Immature natural killer cell (primary cell): ENCODE results near the gene BBX. TPM values are rescaled to one million over a fixed set of nuclear protein-coding genes. Genes with fewer than 3 reads are reported as not detected.

Source experiments
- DNase-seq, 3 donors: peaks; one replicate each; pipeline ENCODE4 v3.0.0; 2022; ENCODE audit warnings: mixed read lengths in 1 of 3
- H3K27ac Mint-ChIP-seq, 6 donors: one replicate each; pipeline ENCODE4 v1.8.0; 2020; ENCODE audit warnings: mixed read lengths in 6 of 6, mild to moderate bottlenecking in 5 of 6, inconsistent platforms in 4 of 6, moderate library complexity in 3 of 6
- H3K27me3 Mint-ChIP-seq, 3 donors: one replicate each; pipeline ENCODE4 v1.8.0; 2020 to 2021; ENCODE audit warnings: low read depth in 3 of 3, mild to moderate bottlenecking in 3 of 3, mixed read lengths in 3 of 3, moderate library complexity in 3 of 3, inconsistent platforms in 1 of 3
- H3K36me3 Mint-ChIP-seq, 3 donors: one replicate each; pipeline ENCODE4 v1.8.0; 2020; ENCODE audit warnings: mixed read lengths in 3 of 3, inconsistent platforms in 2 of 3, mild to moderate bottlenecking in 2 of 3
- H3K4me1 Mint-ChIP-seq, 2 donors: one replicate each; pipeline ENCODE4 v1.8.0; 2020; ENCODE audit warnings: inconsistent platforms in 2 of 2, mild to moderate bottlenecking in 2 of 2, mixed read lengths in 2 of 2, moderate library complexity in 1 of 2
- H3K4me3 Mint-ChIP-seq, 5 donors: one replicate each; pipeline ENCODE4 v1.8.0; 2020; ENCODE audit warnings: mild to moderate bottlenecking in 5 of 5, mixed read lengths in 5 of 5, inconsistent platforms in 3 of 5, moderate library complexity in 3 of 5
- H3K9me3 Mint-ChIP-seq, 6 donors: one replicate each; pipeline ENCODE4 v1.8.0; 2020; ENCODE audit warnings: mild to moderate bottlenecking in 6 of 6, mixed read lengths in 6 of 6, inconsistent platforms in 4 of 6, moderate library complexity in 3 of 6
- polyA plus RNA-seq, 3 donors: library from polyadenylated mRNA; unstranded; fragments of 300-500 nt; fragmentation: Illumina TruSeq; gene quantifications; one replicate each; pipeline ENCODE4 v1.2.3, GENCODE V29; 2021

BBX gene
- polyA plus RNA-seq, 3 donors from 2014 or later = 54.5 to 104 (median 56.4) TPM

DNA sequence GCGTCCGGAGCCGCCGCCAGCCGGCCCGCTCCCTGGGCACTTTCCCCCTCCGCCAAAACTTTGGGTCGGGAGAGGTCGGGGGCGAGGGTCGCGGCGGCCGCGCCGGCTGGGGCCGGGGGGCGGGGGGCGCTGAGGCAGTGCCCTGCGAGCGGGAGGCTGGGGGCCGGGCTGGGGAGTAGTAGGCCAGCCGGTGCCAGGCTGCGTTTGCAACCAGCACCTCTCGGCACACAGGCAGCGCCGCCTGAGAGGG lies 452 bp downstream of the BBX start:
- H3K9me3 Mint-ChIP-seq = no peaks in the 10 kb centered on the region
- H3K4me3 Mint-ChIP-seq = peak overlapping the region; percentile 94 to 100 (median 96)
- no peaks in the 10 kb centered on the region for H3K36me3 Mint-ChIP-seq
- H3K4me1 Mint-ChIP-seq = peaks cover 22 to 30% of the 10 kb centered on the region in 2 donors
- peak overlapping the region in 5 of 6 donors; percentile 80 to 98 (median 93) for H3K27ac Mint-ChIP-seq
- DNase-seq = peak in 1 of 3 donors; percentile 61
- peaks cover 5 to 16% (median 10%) of the 10 kb centered on the region in 3 donors for H3K27me3 Mint-ChIP-seq

DNA sequence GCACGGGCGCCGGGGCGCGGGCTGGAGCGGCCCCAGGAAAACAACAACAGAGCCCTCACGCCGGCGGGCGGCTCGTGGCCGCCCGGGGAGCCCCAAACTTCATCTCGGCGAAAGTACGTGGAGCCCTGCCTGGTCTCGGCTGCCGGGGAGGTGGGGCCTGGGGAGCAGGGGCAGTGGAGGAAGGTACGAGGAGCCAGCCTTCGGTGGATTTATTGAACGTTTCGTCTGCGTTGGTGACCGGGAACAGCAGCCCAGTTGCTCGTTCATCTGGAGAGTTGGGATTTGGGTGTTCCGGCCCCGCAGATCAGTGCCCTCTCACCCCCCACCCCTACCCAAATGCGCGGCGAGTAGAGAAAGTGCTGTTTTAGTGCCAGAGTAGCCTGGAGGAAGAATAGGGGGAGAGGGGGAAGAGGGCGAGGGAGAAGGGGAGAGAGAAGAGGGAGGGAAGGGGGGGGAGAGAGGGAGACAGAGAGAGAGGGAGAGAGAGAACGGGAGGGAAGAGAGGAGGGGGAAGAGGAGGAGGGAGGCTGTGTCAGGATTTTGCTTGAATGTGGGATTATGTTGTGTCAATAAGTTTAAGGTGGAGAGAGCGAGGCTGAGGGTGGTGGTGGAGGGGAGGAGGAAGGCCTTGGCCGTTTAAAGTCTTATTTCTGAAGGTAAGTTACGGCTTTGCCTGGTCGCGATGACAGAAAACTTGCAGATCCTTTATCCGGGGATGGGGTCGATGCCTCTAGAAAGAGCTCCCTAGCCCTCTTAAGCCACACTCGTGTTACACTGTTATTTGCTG lies 970 bp downstream of the BBX start:
- Mint-ChIP-seq H3K27me3 (peaks cover 5 to 16% (median 10%) of the 10 kb centered on the region in 3 donors), H3K36me3 (peaks cover 0 to 3% (median 0%) of the 10 kb centered on the region in 3 donors), H3K27ac (peak overlapping the region; percentile 80 to 97 (median 94)), H3K9me3 (no peaks in the 10 kb centered on the region), H3K4me1 (peaks cover 22 to 30% of the 10 kb centered on the region in 2 donors), H3K4me3 (peak overlapping the region; percentile 94 to 100 (median 96))
- peak in 2 of 3 donors; percentile 31 to 38 for DNase-seq

DNA sequence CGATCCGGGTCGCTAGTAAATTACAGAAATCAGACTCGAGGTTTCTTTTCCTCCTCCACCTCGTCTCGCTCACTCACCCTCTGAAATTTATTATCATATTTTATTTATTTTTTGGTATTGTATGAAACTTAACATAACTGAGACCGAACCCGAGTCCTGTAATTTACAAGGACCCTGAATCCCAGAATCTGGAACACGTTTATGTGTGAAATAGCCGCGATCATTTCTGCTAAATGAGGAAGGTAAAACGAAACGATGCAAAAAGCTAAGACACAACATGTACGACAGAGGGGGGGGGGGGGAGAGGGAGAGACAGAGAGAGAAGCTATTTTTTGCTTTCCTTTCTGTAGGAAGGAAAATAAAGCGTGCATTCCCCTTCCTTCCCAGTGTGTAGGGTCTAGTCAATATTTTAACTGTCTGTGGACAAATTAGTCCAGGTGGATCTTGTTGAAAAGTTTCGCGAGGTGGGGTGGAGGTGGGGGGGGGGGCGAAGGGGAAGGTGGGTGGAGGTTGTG lies 1.6 kb downstream of the BBX start:
- DNase-seq = peak; percentile 39 to 40 (median 40)
- Mint-ChIP-seq H3K36me3 (peaks cover 0 to 3% (median 0%) of the 10 kb centered on the region in 3 donors), H3K4me3 (peak overlapping the region; percentile 94 to 100 (median 96)), H3K27ac (peak overlapping the region; percentile 80 to 97 (median 94)), H3K9me3 (no peaks in the 10 kb centered on the region), H3K27me3 (peaks cover 5 to 16% (median 10%) of the 10 kb centered on the region in 3 donors), H3K4me1 (peaks cover 22 to 34% of the 10 kb centered on the region in 2 donors)

DNA sequence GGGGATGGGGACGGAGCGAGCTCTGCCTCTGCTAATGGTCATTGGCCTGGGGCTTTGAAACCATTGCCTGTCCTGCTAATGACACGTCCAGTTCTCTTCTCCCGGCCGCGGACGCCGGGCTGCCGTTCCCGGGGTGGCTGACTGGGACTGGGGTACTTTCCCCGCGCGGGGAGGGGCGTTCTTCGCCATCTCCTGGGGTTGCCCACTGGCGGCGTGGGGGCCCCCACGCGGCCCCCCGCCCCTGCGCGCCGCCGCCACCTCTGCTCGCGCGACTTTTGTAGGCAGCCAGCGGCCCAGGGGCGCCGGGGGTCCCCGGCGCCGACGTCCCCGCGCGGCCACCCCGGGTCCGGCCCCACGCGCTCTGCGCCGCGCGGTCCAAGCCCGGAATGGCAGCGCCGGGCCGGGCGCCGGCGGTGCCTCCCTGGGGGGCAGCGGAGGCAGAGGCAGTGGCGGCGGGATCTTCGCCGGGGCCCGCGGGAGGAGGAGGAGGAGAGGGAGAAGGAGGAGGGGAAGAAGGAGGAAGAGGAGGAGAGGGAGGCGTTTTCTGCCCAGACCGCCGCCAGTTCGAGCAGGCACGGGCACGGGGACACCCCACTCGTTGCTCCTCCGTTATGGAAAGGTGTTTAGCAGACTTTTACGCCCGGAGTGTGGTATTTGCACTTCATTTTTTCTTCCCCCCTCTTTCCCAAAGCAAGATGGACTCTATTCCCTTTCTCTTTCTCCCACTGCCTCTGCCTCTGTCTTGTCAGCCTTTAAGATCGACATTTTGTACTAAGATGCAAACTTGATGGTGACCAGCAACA lies 2.3 kb downstream of the BBX start:
- Mint-ChIP-seq H3K36me3 (peaks cover 0 to 3% (median 0%) of the 10 kb centered on the region in 3 donors), H3K9me3 (no peaks in the 10 kb centered on the region), H3K4me3 (peak overlapping the region; percentile 96 to 100 (median 98)), H3K27ac (peak overlapping the region; percentile 85 to 97 (median 94)), H3K27me3 (peaks cover 5 to 16% (median 10%) of the 10 kb centered on the region in 3 donors), H3K4me1 (peaks cover 22 to 40% of the 10 kb centered on the region in 2 donors)
- peak; percentile 41 to 55 (median 42) for DNase-seq

DNA sequence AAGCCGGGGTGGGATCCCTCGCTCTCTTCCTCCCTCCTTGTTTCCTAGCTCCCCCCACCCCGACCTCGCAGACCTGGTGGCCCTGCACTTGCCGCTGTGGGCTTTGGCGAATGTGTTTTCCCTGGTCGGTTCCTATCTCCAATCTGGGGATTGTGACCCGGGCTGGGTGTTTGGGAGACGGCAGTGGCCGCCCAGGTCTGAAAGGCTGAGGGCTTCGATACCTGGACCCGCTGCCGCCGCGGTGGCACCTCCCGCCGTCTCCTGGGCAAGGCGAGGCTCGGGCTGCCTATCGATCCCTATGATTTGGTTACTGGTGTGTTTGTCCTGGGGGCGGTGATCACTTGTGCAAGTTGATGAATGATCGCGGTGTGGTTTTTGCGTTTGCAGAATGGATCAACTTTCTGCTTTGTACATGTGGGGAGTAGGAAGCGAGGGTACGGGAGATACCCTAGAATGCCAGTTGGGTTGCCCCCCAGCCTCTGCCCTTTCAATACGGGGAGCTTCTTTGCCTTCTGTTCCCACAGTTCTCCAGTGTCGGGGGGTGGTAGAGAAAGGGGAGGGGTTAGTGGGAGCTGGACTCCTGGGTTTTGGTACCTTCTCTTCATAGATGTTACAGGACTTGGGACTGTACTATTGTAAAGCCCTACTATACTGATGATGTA lies 3.0 kb downstream of the BBX start:
- peaks cover 0 to 4% (median 0%) of the 10 kb centered on the region in 3 donors for H3K36me3 Mint-ChIP-seq
- peak in 1 of 3 donors; percentile 28 for DNase-seq
- peaks cover 24 to 40% of the 10 kb centered on the region in 2 donors for H3K4me1 Mint-ChIP-seq
- H3K27ac Mint-ChIP-seq = peak overlapping the region; percentile 74 to 91 (median 86)
- no peaks in the 10 kb centered on the region for H3K9me3 Mint-ChIP-seq
- H3K27me3 Mint-ChIP-seq = peaks cover 5 to 16% (median 10%) of the 10 kb centered on the region in 3 donors
- H3K4me3 Mint-ChIP-seq = peak overlapping the region; percentile 90 to 98 (median 96)

DNA sequence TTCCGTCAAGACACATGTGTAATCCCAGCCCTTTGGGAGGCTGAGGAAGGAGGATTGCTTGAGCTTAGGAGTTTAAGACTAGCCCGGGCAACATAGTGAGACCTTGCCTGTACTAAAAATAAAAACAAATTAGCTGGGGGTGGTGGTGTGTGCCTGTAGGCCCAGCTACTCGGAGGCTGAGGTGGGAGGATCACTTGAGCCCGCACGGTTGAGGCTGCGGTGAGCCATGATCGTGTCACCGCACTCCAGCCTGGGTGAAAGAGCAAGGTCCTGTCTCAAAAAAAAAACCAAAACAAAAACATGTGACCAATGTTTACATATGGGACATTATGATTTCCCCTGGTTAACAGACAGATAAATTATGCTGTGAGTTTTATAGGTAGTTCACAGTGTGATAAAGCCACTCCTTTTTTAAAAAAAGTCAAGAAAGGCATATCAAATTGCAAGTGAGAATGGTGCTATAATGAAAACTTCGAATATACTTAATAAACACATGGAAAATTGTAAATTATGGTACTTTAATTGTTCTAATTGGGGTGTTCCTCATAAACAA lies 9.2 kb downstream of the BBX start:
- no peak overlapping the region for H3K27ac Mint-ChIP-seq
- H3K4me3 Mint-ChIP-seq = no peak overlapping the region
- H3K36me3 Mint-ChIP-seq = peaks cover 0 to 7% (median 0%) of the 10 kb centered on the region in 3 donors
- no peaks in the 10 kb centered on the region for H3K27me3 Mint-ChIP-seq
- DNase-seq = no peak
- H3K4me1 Mint-ChIP-seq = peaks cover 5 to 25% of the 10 kb centered on the region in 2 donors
- H3K9me3 Mint-ChIP-seq = no peaks in the 10 kb centered on the region

DNA sequence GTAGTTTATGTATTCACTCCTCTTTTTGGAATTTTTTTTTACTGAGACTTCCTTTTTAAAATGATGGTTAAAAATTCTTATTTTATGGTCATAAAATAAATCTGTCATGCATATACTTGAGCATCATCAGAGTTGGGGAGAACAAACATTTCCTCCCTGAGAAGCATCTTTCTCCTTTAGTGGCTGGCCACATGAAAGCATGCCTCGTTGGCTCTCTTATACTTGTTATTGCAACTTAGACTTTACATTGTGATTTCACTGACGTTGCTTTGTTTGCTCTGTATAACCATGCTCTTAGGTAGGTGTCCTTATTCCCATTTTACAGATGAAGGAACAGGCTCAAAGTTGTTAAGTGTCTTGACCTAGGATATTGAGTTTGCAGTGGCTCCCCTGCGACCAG lies 18.1 kb downstream of the BBX start:
- no peaks in the 10 kb centered on the region for H3K36me3 Mint-ChIP-seq
- no peak for DNase-seq
- no peak overlapping the region for H3K4me3 Mint-ChIP-seq
- no peak overlapping the region for H3K27ac Mint-ChIP-seq
- peaks cover 9 to 34% of the 10 kb centered on the region in 2 donors for H3K4me1 Mint-ChIP-seq
- H3K9me3 Mint-ChIP-seq = no peaks in the 10 kb centered on the region
- no peaks in the 10 kb centered on the region for H3K27me3 Mint-ChIP-seq

DNA sequence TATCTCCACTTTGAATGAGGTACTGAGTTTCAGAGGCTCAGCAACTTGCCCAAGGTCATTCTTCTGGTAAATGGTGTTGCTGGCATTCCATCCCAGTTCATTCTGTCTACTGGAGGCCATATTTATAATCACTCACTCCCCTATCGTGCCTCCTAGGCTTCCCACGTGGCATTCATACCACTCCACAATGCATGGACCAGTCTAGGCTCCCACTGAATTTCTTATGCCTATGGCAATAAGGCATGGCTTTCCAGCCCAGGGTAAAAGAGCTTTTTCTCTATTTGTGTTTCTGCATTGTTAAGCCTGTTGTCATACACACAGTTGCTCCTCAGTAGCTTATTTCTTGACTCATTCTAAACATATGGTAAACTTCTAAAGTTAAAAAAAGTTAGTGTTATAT lies 19.9 kb downstream of the BBX start:
- Mint-ChIP-seq H3K27ac (peak overlapping the region in 1 of 6 donors; percentile 11), H3K4me1 (peaks cover 14 to 37% of the 10 kb centered on the region in 2 donors), H3K36me3 (no peaks in the 10 kb centered on the region), H3K4me3 (no peak overlapping the region), H3K27me3 (no peaks in the 10 kb centered on the region), H3K9me3 (no peaks in the 10 kb centered on the region)
- DNase-seq = no peak

DNA sequence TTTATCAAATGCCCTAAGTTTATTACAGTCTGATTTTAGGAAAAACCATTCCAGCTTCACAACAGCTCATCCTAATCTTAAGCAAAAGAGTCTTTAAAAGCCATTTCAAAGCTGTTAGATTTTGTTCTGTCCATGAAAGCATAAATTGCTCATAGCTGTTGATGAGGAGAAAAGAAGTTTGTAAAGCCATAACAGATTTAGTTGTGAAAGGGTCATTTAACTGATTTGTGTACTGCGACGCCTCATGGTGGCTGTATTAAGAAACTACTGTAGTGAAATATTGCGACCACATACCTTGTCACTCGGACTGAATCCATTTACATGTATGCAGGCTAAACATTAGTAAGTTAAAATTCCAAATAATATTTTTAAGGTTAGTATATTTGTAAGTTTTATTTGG lies 20.9 kb downstream of the BBX start:
- H3K4me1 Mint-ChIP-seq = peaks cover 17 to 37% of the 10 kb centered on the region in 2 donors
- H3K36me3 Mint-ChIP-seq = peaks cover 0 to 4% (median under 1%) of the 10 kb centered on the region in 3 donors
- DNase-seq = peak in 1 of 3 donors; percentile 8
- no peaks in the 10 kb centered on the region for H3K9me3 Mint-ChIP-seq
- H3K4me3 Mint-ChIP-seq = no peak overlapping the region
- H3K27me3 Mint-ChIP-seq = no peaks in the 10 kb centered on the region
- no peak overlapping the region for H3K27ac Mint-ChIP-seq

DNA sequence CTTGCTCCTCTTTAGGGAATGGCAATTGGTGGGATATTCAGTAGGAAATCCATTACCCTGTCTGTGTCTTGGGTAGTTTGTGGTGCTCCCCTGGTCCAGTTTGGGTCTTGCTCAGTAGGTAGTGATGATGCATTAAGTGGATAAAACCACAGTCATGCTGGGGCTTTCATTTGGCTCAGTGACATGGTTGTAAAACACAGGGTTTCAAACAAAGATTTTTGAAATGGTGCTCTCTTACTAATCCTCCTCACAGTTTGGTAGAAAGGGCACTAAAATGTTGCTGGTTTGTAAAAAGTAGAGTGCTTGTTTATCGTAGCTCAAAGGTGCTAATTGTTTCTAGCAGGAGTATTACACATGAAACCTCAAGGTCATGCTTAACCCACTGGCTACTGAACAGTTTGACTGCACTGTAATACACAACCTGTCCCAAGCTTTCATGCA lies 22.9 kb downstream of the BBX start:
- Mint-ChIP-seq H3K27ac (no peak overlapping the region), H3K4me1 (peaks cover 25 to 49% of the 10 kb centered on the region in 2 donors)

DNA sequence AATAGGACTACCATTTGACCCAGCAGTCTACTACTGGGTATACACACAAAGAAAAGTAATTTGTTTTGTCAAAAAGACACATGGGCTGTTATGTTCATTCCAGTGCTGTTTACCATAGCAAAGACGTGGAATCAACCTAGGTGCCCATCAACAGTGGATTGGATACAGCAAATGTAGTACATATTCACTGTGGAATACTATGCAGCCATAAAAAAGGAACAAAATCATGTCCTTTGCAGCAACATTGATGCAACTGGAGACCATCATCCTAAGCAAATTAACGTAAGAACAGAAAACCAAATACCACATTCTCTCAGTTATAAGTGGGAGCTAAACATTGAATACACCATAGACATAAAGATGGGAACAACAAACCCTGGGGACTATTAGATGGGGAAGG lies 25.8 kb downstream of the BBX start:
- DNase-seq = no peak
- Mint-ChIP-seq H3K4me1 (peaks cover 26 to 61% of the 10 kb centered on the region in 2 donors), H3K27ac (no peak overlapping the region), H3K9me3 (no peaks in the 10 kb centered on the region), H3K4me3 (no peak overlapping the region), H3K27me3 (peaks cover 0 to 3% (median 0%) of the 10 kb centered on the region in 3 donors), H3K36me3 (peaks cover 0 to 18% (median 7%) of the 10 kb centered on the region in 3 donors)

More for the DNA sequence above, 22.9 kb downstream of the BBX start:
- Mint-ChIP-seq H3K36me3 (peaks cover 0 to 18% (median 7%) of the 10 kb centered on the region in 3 donors), H3K9me3 (no peaks in the 10 kb centered on the region), H3K4me3 (no peak overlapping the region), H3K27me3 (peaks cover 0 to 3% (median 0%) of the 10 kb centered on the region in 3 donors)
- DNase-seq = no peak

DNA sequence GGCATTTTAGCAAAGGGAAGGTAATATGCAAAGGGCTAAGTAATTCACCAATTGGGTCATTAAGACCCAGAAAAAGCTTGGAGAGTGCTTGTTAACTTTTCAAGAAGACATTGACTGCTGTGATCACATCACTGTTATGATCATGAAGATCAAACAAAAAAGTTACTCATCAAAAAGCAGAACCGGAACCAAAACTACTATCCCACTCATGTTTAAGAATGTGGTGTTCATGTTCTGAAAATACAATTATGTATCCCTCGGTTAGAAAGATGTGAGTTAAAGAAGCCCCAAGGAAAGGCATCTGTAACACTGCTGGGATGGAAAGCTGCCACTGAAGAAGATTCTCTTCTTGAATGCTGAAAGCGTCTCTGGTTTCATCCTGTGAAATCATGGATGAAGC lies 32.6 kb downstream of the BBX start:
- Mint-ChIP-seq H3K36me3 (peaks cover 0 to under 1% (median 0%) of the 10 kb centered on the region in 3 donors), H3K9me3 (no peaks in the 10 kb centered on the region), H3K27ac (no peak overlapping the region), H3K4me1 (peaks cover 27 to 60% of the 10 kb centered on the region in 2 donors), H3K4me3 (no peak overlapping the region), H3K27me3 (peaks cover 0 to 2% (median 0%) of the 10 kb centered on the region in 3 donors)
- DNase-seq = no peak

DNA sequence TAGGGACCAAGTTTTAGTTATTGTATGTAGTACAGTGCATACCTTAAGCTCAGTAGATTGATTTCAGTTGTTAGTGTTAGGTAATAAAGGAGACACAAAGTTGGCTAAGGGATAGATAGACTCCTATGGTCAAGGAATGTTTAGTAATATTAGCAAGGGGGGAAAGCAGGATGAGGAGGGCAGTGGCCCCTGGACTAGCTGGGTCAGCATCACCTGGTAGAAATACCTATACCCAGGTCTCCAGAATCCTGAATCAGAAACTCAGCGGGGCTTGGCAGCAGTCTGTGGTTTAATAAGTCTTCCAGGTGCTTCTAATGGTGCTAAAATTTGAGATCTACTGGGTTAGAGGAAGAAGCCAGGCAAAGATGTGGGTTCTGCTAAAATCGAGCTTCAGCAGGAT lies 35.0 kb downstream of the BBX start:
- Mint-ChIP-seq H3K9me3 (no peaks in the 10 kb centered on the region), H3K27ac (peak overlapping the region in 1 of 6 donors; percentile 17), H3K4me3 (no peak overlapping the region), H3K27me3 (peaks cover 0 to 2% (median 0%) of the 10 kb centered on the region in 3 donors), H3K4me1 (peaks cover 31 to 61% of the 10 kb centered on the region in 2 donors), H3K36me3 (no peaks in the 10 kb centered on the region)
- no peak for DNase-seq
